GM21576 (cell line): ENCODE measurements around the gene FOXP2.
"Not testable (repeated sequence)": the region's sequence is repeated elsewhere in the genome, so short reads cannot be mapped to it uniquely, and the experiment has no call there.

Source experiments
- ATAC-seq: cut with Tn5 transposase; IDR thresholded peaks from one replicate; pipeline ENCODE4 v1.9.1; 2021; ENCODE audit warnings: mild to moderate bottlenecking, moderate library complexity; ENCODE audit not compliant: unreplicated experiment

Gene FOXP2

DNA sequence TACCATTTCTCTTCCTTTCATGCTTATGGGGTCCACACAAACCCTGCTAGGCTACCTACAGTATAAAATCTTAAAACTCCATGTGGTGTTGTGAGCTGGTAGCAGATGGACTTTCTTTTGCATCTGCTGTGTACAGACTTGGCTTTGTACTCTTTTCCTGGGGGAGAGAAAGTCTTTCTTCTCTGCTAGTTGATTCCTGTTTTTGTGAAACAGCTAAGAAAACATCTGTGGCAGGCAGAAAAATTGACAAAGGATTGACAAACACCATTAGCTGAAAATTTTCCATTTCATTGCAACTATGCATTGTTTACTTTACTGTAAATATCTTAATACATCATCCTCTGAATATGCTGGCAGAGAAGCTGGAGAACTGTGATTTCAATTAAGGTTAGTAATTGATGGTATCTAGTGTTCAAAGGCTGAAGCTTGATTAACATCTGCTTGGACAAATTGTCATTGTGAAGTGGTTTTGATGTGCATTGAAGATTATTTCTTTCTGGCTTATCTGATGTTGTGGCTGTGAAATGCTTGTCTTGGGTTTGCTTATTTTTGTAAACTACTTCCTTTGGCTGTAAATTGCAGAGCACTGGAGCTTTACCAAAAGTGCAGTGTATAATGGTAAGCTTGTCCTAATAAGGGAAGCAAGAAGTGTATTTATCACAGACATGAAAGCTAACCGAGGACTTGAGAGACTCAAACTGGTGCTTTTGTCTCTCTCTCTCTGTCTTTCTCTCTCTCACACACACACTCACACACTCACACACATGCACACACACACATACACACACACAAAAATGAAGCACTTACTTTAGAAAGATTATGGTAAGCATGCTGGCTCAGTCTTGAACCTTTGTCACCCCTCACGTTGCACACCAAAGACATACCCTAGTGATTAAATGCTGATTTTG is at the start of gene FOXP2:
TSS of gene FOXP2 (plus strand) at position 660 of the 908 bp plus-strand sequence. CDS start 11,697 bp downstream, outside the sequence.
- ATAC-seq, result no peak

DNA sequence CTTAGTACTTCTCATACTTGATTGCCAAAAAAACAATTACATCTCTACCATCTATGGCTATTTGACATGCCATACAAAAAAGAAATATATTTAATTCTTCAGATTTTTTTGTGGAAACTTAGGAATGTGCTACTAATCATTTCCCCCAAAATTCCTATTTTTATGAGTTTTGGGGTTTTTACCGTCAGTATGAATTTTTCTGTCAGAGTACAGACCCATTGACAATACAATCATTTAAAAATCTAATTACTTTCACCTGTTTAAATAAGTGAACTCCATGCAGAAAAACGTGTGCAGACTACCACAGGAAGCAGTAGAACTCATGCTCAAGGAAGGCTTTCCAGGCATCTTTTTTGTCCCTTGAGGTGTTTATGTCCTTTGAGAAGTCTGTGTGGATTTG is 48.8 kb upstream of the FOXP2 start:
- no peak for ATAC-seq

GRCh38 chr7:114368492-114368891 is 46.1 kb upstream of the FOXP2 start:
- ATAC-seq, result no peak

GRCh38 chr7:114369294-114369693 is 45.3 kb upstream of the FOXP2 start:
- ATAC-seq, result no peak

DNA sequence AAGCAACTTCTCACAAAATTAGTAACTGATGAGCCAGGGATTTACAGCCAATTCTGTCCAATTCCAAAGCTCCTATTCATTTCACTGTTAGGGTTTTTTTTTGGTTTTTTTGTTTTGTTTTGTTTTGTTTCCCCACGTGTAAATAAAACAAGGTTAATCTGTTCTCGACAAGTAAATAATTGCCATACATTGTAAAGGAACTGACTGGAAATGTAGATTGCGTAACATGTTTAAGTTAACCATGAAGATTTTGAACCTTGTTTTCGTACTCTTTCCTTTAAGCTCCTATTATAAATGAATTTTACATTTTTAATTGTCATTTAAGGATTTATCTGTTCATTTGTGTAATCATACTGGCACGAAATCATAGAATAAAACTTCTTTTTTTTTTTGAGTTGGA is 42.0 kb upstream of the FOXP2 start:
- no peak for ATAC-seq

GRCh38 chr7:114375907-114376306 is 38.7 kb upstream of the FOXP2 start:
- ATAC-seq, result no peak

GRCh38 chr7:114383946-114384345 is 30.7 kb upstream of the FOXP2 start:
- not testable (repeated sequence) for ATAC-seq

GRCh38 chr7:114384346-114384745 is 30.3 kb upstream of the FOXP2 start:
- not testable (repeated sequence) for ATAC-seq

GRCh38 chr7:114388021-114388420 is 26.6 kb upstream of the FOXP2 start:
- no peak for ATAC-seq

- no peak for ATAC-seq
Measured at GRCh38 chr7:114392686-114393085, 21.9 kb upstream of the FOXP2 start.

DNA sequence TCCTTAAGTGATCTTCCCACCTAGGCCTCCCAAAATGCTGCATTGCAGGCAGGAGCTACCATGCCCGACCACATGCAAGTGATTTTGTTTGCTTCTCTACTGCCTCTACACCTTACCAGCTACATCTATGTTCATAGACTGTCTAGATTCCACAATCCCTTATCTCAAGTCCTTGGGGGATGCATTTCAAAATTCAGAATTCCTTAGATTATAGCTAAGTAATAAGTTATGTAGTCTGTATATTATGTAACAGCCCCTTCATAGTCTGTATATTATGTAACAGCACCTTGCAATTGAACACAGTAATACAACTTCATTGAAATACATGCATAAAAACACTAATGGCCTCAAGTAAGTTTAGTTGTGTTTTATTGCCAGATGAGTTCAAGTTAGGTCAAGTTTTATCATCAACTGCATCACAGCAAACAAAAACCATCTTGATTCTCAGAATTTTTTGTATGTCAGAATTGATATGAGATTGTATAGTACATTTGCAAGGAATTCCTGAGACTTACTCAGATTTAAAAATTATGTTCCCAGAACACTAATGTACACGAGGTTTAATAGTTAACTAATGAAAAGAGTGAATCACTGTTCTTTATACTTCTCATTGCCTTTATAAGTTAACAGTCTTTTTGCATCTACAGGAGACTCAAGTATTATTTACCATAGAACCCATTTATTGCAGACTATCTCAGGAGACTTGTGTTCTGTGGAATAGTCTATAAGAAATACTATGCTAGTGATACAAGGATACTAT is 11.6 kb upstream of the FOXP2 start:
- no peak for ATAC-seq

GRCh38 chr7:114405427-114405826 is 9.2 kb upstream of the FOXP2 start:
- ATAC-seq, result peak; percentile 72

DNA sequence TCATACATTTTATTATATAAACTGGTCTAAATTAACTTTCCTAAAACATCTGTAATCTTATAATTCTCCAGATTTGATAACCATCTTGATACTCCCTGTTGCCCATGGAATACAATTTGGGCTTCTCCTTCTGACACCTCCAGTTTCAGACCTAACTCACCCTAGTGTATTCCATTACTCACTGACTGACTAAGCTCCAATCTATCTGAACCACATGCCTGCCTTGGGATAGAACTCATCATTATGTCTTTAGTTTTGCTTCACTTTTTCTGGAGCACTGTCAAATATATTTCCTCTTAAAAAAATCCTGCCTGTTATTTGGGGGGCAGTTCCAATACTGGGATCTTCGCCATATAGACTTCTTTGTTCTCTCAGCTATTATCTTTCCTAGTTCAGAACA is 4.9 kb upstream of the FOXP2 start:
- ATAC-seq, result no peak

GRCh38 chr7:114412548-114412947 is 2.1 kb upstream of the FOXP2 start:
- ATAC-seq, result no peak

- ATAC-seq, result no peak
Measured at GRCh38 chr7:114413761-114414155, 857 bp upstream of the FOXP2 start.

GRCh38 chr7:114415064-114415989 is 712 bp downstream of the FOXP2 start:
- no peak for ATAC-seq

GRCh38 chr7:114416129-114416990 is 1.7 kb downstream of the FOXP2 start:
- ATAC-seq, result no peak

DNA sequence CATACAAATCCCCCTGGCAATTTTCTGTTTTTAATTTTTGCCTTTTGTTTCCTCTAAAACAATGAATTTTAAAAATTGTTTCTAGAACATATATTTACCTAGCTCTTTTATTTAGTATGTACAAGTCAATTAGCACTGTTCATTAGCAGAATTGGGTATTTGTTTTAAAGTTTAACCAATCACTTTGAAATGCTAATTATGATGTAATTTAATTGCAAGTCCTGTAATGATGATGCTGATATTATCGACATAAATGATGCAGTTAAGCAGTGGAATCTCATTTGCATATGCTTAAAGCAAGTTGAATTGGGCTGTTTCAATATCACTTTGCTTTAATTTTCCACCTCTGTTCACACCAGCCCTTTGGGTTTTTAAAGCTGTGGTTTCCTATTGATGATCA is 2.7 kb downstream of the FOXP2 start:
- no peak for ATAC-seq

- ATAC-seq, result no peak
Measured at GRCh38 chr7:114418117-114418516, 3.5 kb downstream of the FOXP2 start.
